Endometrial microvascular endothelial cells (primary cell): ENCODE results near the gene ARID5A. TPM values are rescaled to one million over a fixed set of nuclear protein-coding genes. Genes with fewer than 3 reads are reported as not detected.

Experiments used
- in situ Hi-C: cut with HindIII; loops from 2 replicates; pipeline ENCODE4 v1.10.0; 2017; ENCODE audit warnings: low sequenced_read_pairs, low pct_unique_long_range_greater_than_20kb; ENCODE audit errors: inconsistent ontology term
- total RNA-seq: library from RNA; depleted of rRNA; stranded (reverse); fragments of >200 nt; gene quantifications from one replicate; pipeline ENCODE4 v1.2.3, GENCODE V29; 2015; ENCODE audit errors: inconsistent ontology term

Gene ARID5A
- total RNA-seq, 1 donor from 2014 or later: 8.0 TPM

GRCh38 chr2:96578731-96579130 is 42.2 kb downstream of the ARID5A start:
- in situ Hi-C loops: no loop called here

GRCh38 chr2:96579422-96579821 is 42.9 kb downstream of the ARID5A start:
- in situ Hi-C loops: no loop called here

GRCh38 chr2:96580771-96581170 is 44.2 kb downstream of the ARID5A start:
- in situ Hi-C loops: no loop called here

DNA sequence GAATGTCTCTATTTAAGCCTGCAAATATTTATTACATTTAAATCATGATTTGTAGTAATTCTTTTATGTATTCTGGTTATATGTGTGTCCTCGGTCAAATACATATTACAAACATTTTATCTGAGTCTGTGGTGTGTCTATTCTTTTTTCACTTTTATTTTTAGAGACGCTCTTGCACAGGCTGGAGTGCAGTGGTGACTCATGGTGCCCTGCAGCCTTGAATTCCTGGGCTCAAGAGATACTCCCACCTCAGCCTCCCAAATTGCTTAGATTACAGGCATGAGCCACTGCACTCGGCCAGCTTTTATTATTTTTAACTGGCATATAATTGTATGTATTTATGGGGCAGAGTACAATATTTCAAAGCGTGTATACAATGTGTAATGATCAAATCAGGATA is 47.5 kb downstream of the ARID5A start:
- in situ Hi-C loops: no loop called here

GRCh38 chr2:96587843-96588242 is 51.3 kb downstream of the ARID5A start:
- in situ Hi-C loops: no loop called here

DNA sequence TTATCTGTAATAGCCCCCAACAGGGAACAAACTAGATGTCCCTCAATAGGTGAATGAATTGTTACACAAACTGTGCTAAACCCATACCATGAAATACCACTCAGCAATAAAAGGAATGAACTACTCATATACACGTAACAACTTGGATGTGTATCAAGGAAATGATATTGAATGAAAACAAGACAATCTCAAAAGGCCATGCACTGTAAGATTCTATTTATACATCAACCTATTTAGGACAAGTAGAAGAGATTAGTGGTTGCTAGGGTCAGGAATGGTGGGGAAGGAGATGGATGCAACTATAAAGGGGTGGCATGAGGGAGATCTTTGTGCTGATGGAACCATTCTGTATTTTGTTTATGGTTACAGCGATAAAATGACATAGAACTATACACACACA is 54.5 kb downstream of the ARID5A start:
- in situ Hi-C loops: no loop called here

- in situ Hi-C loops: no loop called here
Measured at GRCh38 chr2:96591494-96591893, 54.9 kb downstream of the ARID5A start.

- in situ Hi-C loops: no loop called here
Measured at GRCh38 chr2:96594282-96594681, 57.7 kb downstream of the ARID5A start.

DNA sequence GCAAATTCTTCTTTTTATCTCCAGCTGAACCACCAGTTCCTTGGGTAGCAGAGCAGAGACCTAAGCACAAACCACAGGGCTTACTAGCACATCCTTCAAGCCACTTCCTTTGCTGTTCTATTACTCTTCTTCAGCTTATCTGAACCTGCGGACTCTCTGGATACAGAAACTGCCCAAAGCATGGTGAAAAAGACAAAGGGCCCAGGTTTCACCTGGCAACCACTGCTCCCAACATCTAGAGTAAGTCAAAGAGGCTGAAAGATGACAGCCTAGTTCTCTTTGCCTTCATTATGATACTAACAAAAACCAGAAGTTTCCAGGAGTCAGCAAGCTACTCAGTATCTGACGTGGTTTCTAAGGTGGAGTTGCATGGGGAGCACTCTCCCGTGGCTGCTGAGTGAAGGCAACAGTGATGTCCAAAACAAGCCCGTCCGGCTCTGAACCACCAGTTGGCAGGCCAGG is 58.2 kb downstream of the ARID5A start:
- in situ Hi-C loops: no loop called here

GRCh38 chr2:96596596-96596995 is 60.0 kb downstream of the ARID5A start:
- in situ Hi-C loops: no loop called here

- in situ Hi-C loops: no loop called here
Measured at GRCh38 chr2:96599941-96600340, 63.4 kb downstream of the ARID5A start.

GRCh38 chr2:96601382-96602292 is 65.1 kb downstream of the ARID5A start:
- in situ Hi-C loops: no loop called here

Other genes starting within 250 kb of the ARID5A start
- 77.2 TPM for gene SNRNP200, start 231.2 kb upstream of the ARID5A start, total RNA-seq
- 0.84 TPM for gene ITPRIPL1, start 211.4 kb upstream of the ARID5A start, total RNA-seq
- gene NCAPH, start 201.0 kb upstream of the ARID5A start, total RNA-seq: 26.5 TPM
- not detected for gene NEURL3, start 31.4 kb upstream of the ARID5A start, total RNA-seq
- 25.5 TPM for gene KANSL3, start 101.6 kb downstream of the ARID5A start, total RNA-seq
- gene FER1L5, start 106.0 kb downstream of the ARID5A start, total RNA-seq: not detected
- 23.5 TPM for gene LMAN2L, start 203.3 kb downstream of the ARID5A start, total RNA-seq
- 5.8 TPM for gene CNNM4, start 224.2 kb downstream of the ARID5A start, total RNA-seq